ENCODE measurements around the gene SERPINA12.

The SERPINA12 gene

GRCh38 chr14:94483071-94483451, 26.2 kb downstream of the SERPINA12 start:
- TF ChIP-seq FOXP2 (optimal IDR thresholded peaks at IDR 0.05; ENCODE audit: borderline replicate concordance, extremely low read depth, extremely low read length, insufficient read depth), result no peak
- TF ChIP-seq POLR2AphosphoS5 (IDR thresholded peaks at IDR 0.05; ENCODE audit: low read depth, low read length), result no peak
- no peak for TF ChIP-seq REST (IDR thresholded peaks at IDR 0.05; ENCODE audit: insufficient read depth in 1 of 2, low read depth in 2 of 2, low read length in 2 of 2)
- no peak for TF ChIP-seq TAF1 (IDR thresholded peaks at IDR 0.05; ENCODE audit: borderline replicate concordance, insufficient read depth, low read length)
- no peak for TF ChIP-seq SIN3A (IDR thresholded peaks at IDR 0.05; ENCODE audit: borderline replicate concordance, insufficient read depth, low read length)

DNA sequence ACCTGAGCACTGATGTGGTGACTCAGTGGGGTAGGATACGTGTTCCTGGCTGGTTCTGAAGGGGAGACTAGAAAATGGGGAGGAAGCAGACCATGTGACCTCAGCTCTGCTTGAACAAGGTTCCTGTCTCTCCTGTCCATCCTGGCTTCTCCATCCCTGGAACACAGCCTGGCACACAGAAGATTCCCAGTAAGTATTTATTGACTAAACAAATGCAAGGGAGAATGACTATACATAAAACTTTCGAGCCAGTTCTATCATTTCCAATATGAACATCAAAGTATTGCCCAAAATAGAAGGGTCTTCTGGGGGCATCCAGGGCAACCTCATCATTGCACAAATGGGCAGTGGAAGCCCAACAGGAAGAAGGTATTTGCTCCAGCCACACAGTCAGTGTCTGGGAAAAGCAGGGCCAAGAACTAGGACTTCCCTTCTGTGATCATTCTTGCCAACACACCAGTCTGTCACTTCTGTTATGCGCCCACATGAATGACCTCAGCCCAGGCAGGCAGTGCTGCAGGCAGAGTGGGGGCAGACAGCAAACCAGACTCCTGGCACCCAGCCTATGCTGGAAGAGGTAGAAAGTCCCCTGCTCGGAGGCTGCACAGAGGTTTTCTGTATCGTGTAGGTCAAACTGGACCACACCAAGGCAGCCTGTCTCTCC, 27.7 kb downstream of the SERPINA12 start:
- TF ChIP-seq POLR2AphosphoS5 (IDR thresholded peaks at IDR 0.05; ENCODE audit: low read depth, low read length) (no peak), FOXP2 (optimal IDR thresholded peaks at IDR 0.05; ENCODE audit: borderline replicate concordance, extremely low read depth, extremely low read length, insufficient read depth) (no peak), TAF1 (IDR thresholded peaks at IDR 0.05; ENCODE audit: borderline replicate concordance, insufficient read depth, low read length) (no peak), SIN3A (IDR thresholded peaks at IDR 0.05; ENCODE audit: borderline replicate concordance, insufficient read depth, low read length) (no peak), REST (IDR thresholded peaks at IDR 0.05; ENCODE audit: insufficient read depth in 1 of 2, low read depth in 2 of 2, low read length in 2 of 2) (no peak)

DNA sequence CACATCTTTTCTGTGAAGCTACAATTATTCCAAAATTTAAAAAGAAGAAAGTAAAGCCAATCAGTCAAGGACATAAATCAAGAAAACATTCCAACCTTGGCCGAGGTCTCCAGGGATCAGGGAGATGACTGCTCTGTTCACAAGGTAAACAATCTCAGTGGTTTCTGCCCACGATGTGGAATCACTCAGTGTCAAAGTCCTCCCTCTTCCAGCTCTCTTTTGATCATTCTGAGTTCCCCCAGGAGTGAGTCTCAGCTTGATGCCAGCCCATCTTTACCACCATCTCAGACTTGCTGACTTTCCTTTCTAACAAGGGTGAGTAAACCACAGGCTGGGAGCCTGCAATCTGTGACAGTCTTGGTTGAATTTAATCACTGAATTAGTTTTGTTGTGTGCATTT, 28.5 kb downstream of the SERPINA12 start:
- no peak for TF ChIP-seq POLR2AphosphoS5 (IDR thresholded peaks at IDR 0.05; ENCODE audit: low read depth, low read length)
- no peak for TF ChIP-seq FOXP2 (optimal IDR thresholded peaks at IDR 0.05; ENCODE audit: borderline replicate concordance, extremely low read depth, extremely low read length, insufficient read depth)

- no peak for TF ChIP-seq FOXP2 (optimal IDR thresholded peaks at IDR 0.05; ENCODE audit: borderline replicate concordance, extremely low read depth, extremely low read length, insufficient read depth)
- TF ChIP-seq SIN3A (IDR thresholded peaks at IDR 0.05; ENCODE audit: borderline replicate concordance, insufficient read depth, low read length), result no peak
- no peak for TF ChIP-seq POLR2AphosphoS5 (IDR thresholded peaks at IDR 0.05; ENCODE audit: low read depth, low read length)
- TF ChIP-seq TAF1 (IDR thresholded peaks at IDR 0.05; ENCODE audit: borderline replicate concordance, insufficient read depth, low read length), result no peak
- TF ChIP-seq REST (IDR thresholded peaks at IDR 0.05; ENCODE audit: insufficient read depth in 1 of 2, low read depth in 2 of 2, low read length in 2 of 2), result no peak
Observed at GRCh38 chr14:94478420-94478819, 30.8 kb downstream of the SERPINA12 start.

DNA sequence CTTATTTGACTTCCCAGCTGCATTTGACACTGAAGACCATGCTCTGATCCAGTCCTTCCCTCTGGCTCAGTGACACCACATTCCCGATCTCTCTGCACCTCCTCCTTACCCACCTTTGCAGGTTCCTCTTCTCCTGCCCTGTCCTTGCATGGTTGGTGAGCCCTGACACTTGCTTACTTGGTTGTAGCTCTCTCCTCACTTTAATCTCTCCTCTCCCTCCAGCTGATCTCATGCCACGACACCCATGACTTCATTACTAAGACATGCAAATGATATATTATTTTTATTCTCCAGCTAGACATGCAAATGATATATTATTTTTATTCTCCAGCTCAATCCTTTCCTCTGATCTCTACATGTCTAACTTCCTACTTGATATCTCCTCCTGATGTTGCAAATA, 33.2 kb downstream of the SERPINA12 start, which contains the start of gene SERPINA9:
Gene SERPINA9, minus strand, starts transcription at position 175 of the 400 bp plus-strand sequence. CDS start 6,357 bp downstream, outside the sequence.
- no peak for TF ChIP-seq TAF1 (IDR thresholded peaks at IDR 0.05; ENCODE audit: borderline replicate concordance, insufficient read depth, low read length)
- TF ChIP-seq REST (IDR thresholded peaks at IDR 0.05; ENCODE audit: insufficient read depth in 1 of 2, low read depth in 2 of 2, low read length in 2 of 2), result no peak
- TF ChIP-seq FOXP2 (optimal IDR thresholded peaks at IDR 0.05; ENCODE audit: borderline replicate concordance, extremely low read depth, extremely low read length, insufficient read depth), result no peak
- TF ChIP-seq SIN3A (IDR thresholded peaks at IDR 0.05; ENCODE audit: borderline replicate concordance, insufficient read depth, low read length), result no peak
- no peak for TF ChIP-seq POLR2AphosphoS5 (IDR thresholded peaks at IDR 0.05; ENCODE audit: low read depth, low read length)
